ENCODE measurements around the gene FMNL2.
A peak's percentile ranks its signal among the peaks of the same experiment; 100 is the strongest.
"Not testable (repeated sequence)": the region's sequence is repeated elsewhere in the genome, so short reads cannot be mapped to it uniquely, and the experiment has no call there.

Gene FMNL2

GRCh38 chr2:152509772-152510491 is 175.0 kb downstream of the FMNL2 start:
- Histone ChIP-seq H3K9me3 (ENCODE audit: control insufficient read depth in 2 of 2, low read length in 2 of 2) (no peaks in the 10 kb centered on the region), H3K4me3 (ENCODE audit: low read length in 2 of 2) (no peak overlapping the region), H3K4me1 (ENCODE audit: control insufficient read depth, insufficient read depth, low read length) (no peaks in the 10 kb centered on the region), H3K27ac (ENCODE audit: low read length) (no peak overlapping the region), H3K36me3 (ENCODE audit: control insufficient read depth in 2 of 2, insufficient read depth in 2 of 2, low read length in 2 of 2) (no peaks in the 10 kb centered on the region), H3K9ac (ENCODE audit: low read length in 2 of 2) (no peak overlapping the region), H3K27me3 (ENCODE audit: control insufficient read depth in 1 of 2, insufficient read depth in 2 of 2, low read length in 2 of 2) (no peaks in the 10 kb centered on the region)

GRCh38 chr2:152510621-152511020 is 175.6 kb downstream of the FMNL2 start:
- Histone ChIP-seq H3K4me1 (ENCODE audit: control insufficient read depth, insufficient read depth, low read length) (no peaks in the 10 kb centered on the region), H3K4me3 (ENCODE audit: low read length in 2 of 2) (no peak overlapping the region), H3K9ac (ENCODE audit: low read length in 2 of 2) (no peak overlapping the region), H3K9me3 (ENCODE audit: control insufficient read depth in 2 of 2, low read length in 2 of 2) (no peaks in the 10 kb centered on the region), H3K27ac (ENCODE audit: low read length) (no peak overlapping the region), H3K36me3 (ENCODE audit: control insufficient read depth in 2 of 2, insufficient read depth in 2 of 2, low read length in 2 of 2) (no peaks in the 10 kb centered on the region), H3K27me3 (ENCODE audit: control insufficient read depth in 1 of 2, insufficient read depth in 2 of 2, low read length in 2 of 2) (no peaks in the 10 kb centered on the region)

DNA sequence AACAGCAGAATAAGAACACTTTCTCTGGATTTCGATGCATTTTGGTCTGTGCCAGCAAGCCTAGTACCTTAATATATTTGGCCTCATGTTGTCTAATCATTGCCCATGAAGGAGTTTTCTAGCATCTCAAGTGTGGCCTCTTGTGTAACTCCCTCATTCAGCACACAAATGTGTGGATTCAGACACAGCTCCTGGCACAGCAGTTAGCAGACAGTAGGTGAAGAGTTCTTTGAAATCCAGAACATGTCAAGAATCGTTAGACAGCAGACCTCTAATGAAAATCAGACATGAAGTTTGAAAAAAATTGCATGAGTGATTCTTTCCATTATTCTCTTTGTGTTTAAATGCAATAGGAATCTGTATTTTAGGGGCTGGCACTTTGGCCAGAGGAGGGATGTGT is 177.0 kb downstream of the FMNL2 start:
- Histone ChIP-seq H3K4me1 (ENCODE audit: control insufficient read depth, insufficient read depth, low read length) (no peaks in the 10 kb centered on the region), H3K9ac (ENCODE audit: low read length in 2 of 2) (no peak overlapping the region), H3K9me3 (ENCODE audit: control insufficient read depth in 2 of 2, low read length in 2 of 2) (no peaks in the 10 kb centered on the region), H3K27ac (ENCODE audit: low read length) (no peak overlapping the region), H3K4me3 (ENCODE audit: low read length in 2 of 2) (no peak overlapping the region), H3K36me3 (ENCODE audit: control insufficient read depth in 2 of 2, insufficient read depth in 2 of 2, low read length in 2 of 2) (no peaks in the 10 kb centered on the region), H3K27me3 (ENCODE audit: control insufficient read depth in 1 of 2, insufficient read depth in 2 of 2, low read length in 2 of 2) (no peaks in the 10 kb centered on the region)

- no peaks in the 10 kb centered on the region for H3K4me1 ChIP-seq (ENCODE audit: control insufficient read depth, insufficient read depth, low read length)
- H3K36me3 ChIP-seq (ENCODE audit: control insufficient read depth in 2 of 2, insufficient read depth in 2 of 2, low read length in 2 of 2) = no peaks in the 10 kb centered on the region
- no peak overlapping the region for H3K9ac ChIP-seq (ENCODE audit: low read length in 2 of 2)
- H3K27ac ChIP-seq (ENCODE audit: low read length) = no peak overlapping the region
- H3K9me3 ChIP-seq (ENCODE audit: control insufficient read depth in 2 of 2, low read length in 2 of 2) = no peaks in the 10 kb centered on the region
- no peak overlapping the region for H3K4me3 ChIP-seq (ENCODE audit: low read length in 2 of 2)
- H3K27me3 ChIP-seq (ENCODE audit: control insufficient read depth in 1 of 2, insufficient read depth in 2 of 2, low read length in 2 of 2) = no peaks in the 10 kb centered on the region
Measured at GRCh38 chr2:152513029-152513428, 178.1 kb downstream of the FMNL2 start.

DNA sequence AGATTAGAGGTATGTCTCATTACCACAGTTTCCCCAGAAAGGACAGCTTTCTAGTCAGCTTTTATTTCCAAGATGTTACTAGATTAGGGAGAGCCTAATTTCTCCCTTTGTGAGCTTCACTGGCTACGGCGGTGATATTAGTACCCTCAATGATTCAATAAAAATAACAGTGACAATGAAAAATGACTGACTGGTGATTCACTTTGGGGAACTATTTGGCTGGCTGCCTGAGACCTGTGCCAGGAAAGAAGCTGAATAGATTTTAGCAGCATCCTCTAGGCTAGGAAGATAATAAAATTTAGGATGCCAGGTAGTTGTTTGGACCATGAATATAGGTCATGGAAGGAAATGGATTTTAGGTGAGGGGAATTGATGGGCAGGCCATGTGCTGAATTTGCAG is 178.7 kb downstream of the FMNL2 start:
- no peak overlapping the region for H3K27ac ChIP-seq (ENCODE audit: low read length)
- H3K36me3 ChIP-seq (ENCODE audit: control insufficient read depth in 2 of 2, insufficient read depth in 2 of 2, low read length in 2 of 2) = no peaks in the 10 kb centered on the region

DNA sequence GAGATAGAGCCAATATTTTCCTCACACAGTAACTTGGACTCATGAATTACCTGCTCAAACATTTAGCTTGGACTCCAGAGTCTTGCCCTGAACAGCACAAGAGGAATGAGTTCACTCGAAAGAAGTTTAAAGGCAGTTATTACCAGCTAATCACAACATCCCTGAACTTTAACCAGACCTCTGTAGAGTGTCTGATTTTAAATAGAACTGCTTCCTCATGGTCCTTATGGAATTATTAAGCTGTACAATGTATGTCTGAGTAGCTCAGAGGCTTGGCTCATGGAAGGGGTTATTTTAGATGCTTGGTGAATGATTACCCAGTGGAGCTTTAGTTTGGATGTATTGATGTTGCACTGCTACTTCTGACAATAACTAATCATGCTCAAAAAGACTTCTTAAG is 183.1 kb downstream of the FMNL2 start:
- no peak overlapping the region for H3K4me3 ChIP-seq (ENCODE audit: low read length in 2 of 2)
- H3K4me1 ChIP-seq (ENCODE audit: control insufficient read depth, insufficient read depth, low read length) = no peaks in the 10 kb centered on the region
- no peaks in the 10 kb centered on the region for H3K9me3 ChIP-seq (ENCODE audit: control insufficient read depth in 2 of 2, low read length in 2 of 2)
- H3K27me3 ChIP-seq (ENCODE audit: control insufficient read depth in 1 of 2, insufficient read depth in 2 of 2, low read length in 2 of 2) = no peaks in the 10 kb centered on the region
- no peaks in the 10 kb centered on the region for H3K36me3 ChIP-seq (ENCODE audit: control insufficient read depth in 2 of 2, insufficient read depth in 2 of 2, low read length in 2 of 2)
- no peak overlapping the region for H3K9ac ChIP-seq (ENCODE audit: low read length in 2 of 2)
- no peak overlapping the region for H3K27ac ChIP-seq (ENCODE audit: low read length)

More for the DNA sequence above, 178.7 kb downstream of the FMNL2 start:
- H3K9me3 ChIP-seq (ENCODE audit: control insufficient read depth in 2 of 2, low read length in 2 of 2) = no peaks in the 10 kb centered on the region
- no peak overlapping the region for H3K4me3 ChIP-seq (ENCODE audit: low read length in 2 of 2)
- no peaks in the 10 kb centered on the region for H3K4me1 ChIP-seq (ENCODE audit: control insufficient read depth, insufficient read depth, low read length)
- H3K27me3 ChIP-seq (ENCODE audit: control insufficient read depth in 1 of 2, insufficient read depth in 2 of 2, low read length in 2 of 2) = no peaks in the 10 kb centered on the region
- no peak overlapping the region for H3K9ac ChIP-seq (ENCODE audit: low read length in 2 of 2)

- Histone ChIP-seq H3K36me3 (ENCODE audit: control insufficient read depth in 2 of 2, insufficient read depth in 2 of 2, low read length in 2 of 2) (no peaks in the 10 kb centered on the region), H3K4me3 (ENCODE audit: low read length in 2 of 2) (peak overlapping the region; percentile 58 to 65), H3K9ac (ENCODE audit: low read length in 2 of 2) (peak overlapping the region; percentile 3 to 29), H3K9me3 (ENCODE audit: control insufficient read depth in 2 of 2, low read length in 2 of 2) (no peaks in the 10 kb centered on the region), H3K27ac (ENCODE audit: low read length) (no peak overlapping the region), H3K27me3 (ENCODE audit: control insufficient read depth in 1 of 2, insufficient read depth in 2 of 2, low read length in 2 of 2) (no peaks in the 10 kb centered on the region), H3K4me1 (ENCODE audit: control insufficient read depth, insufficient read depth, low read length) (no peaks in the 10 kb centered on the region)
Measured at GRCh38 chr2:152518641-152519580, 183.9 kb downstream of the FMNL2 start.

DNA sequence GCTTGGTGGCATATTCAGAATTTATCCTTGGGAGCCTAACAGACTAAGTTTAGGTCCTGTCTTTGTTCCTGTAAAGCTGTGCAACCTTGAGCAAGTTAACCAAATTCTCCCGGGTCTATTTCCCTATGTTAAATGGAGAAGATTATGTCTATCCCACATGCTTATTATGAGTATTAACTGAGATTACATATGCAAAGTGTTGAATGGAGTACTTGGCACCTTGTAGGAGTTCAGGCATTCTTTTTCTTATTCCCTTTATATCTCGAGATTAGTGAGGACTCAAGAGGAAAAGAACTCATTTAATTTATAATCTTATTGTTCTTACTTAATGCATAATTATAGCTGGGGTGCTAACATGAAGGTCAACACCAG is 184.6 kb downstream of the FMNL2 start:
- peak overlapping the region; percentile 58 to 65 for H3K4me3 ChIP-seq (ENCODE audit: low read length in 2 of 2)

DNA sequence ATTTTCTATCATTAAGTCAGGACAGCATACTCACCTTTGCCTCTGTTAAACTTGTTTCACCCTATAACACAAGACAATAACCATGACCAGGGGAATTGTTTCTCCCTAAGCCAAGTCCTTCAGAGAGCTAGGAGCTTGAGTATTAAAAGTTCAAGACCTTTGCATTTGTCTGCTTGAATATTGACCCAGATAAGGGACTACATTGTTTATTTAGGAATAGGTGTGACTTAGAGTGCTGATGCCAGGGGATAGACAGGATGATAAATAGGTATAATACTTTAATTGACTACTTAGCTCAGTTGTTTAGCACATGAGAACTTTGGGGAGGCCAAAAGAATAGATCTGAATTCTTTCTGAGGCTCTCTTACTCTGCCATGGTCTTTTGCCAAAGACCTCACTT is 185.8 kb downstream of the FMNL2 start:
- no peak overlapping the region for H3K9ac ChIP-seq (ENCODE audit: low read length in 2 of 2)
- no peak overlapping the region for H3K4me3 ChIP-seq (ENCODE audit: low read length in 2 of 2)
- H3K9me3 ChIP-seq (ENCODE audit: control insufficient read depth in 2 of 2, low read length in 2 of 2) = no peaks in the 10 kb centered on the region
- H3K27me3 ChIP-seq (ENCODE audit: control insufficient read depth in 1 of 2, insufficient read depth in 2 of 2, low read length in 2 of 2) = no peaks in the 10 kb centered on the region
- H3K4me1 ChIP-seq (ENCODE audit: control insufficient read depth, insufficient read depth, low read length) = no peaks in the 10 kb centered on the region
- H3K36me3 ChIP-seq (ENCODE audit: control insufficient read depth in 2 of 2, insufficient read depth in 2 of 2, low read length in 2 of 2) = no peaks in the 10 kb centered on the region
- no peak overlapping the region for H3K27ac ChIP-seq (ENCODE audit: low read length)

More for the DNA sequence above, 184.6 kb downstream of the FMNL2 start:
- no peaks in the 10 kb centered on the region for H3K9me3 ChIP-seq (ENCODE audit: control insufficient read depth in 2 of 2, low read length in 2 of 2)
- no peaks in the 10 kb centered on the region for H3K36me3 ChIP-seq (ENCODE audit: control insufficient read depth in 2 of 2, insufficient read depth in 2 of 2, low read length in 2 of 2)
- no peak overlapping the region for H3K27ac ChIP-seq (ENCODE audit: low read length)
- no peaks in the 10 kb centered on the region for H3K27me3 ChIP-seq (ENCODE audit: control insufficient read depth in 1 of 2, insufficient read depth in 2 of 2, low read length in 2 of 2)
- H3K9ac ChIP-seq (ENCODE audit: low read length in 2 of 2) = no peak overlapping the region
- H3K4me1 ChIP-seq (ENCODE audit: control insufficient read depth, insufficient read depth, low read length) = no peaks in the 10 kb centered on the region

DNA sequence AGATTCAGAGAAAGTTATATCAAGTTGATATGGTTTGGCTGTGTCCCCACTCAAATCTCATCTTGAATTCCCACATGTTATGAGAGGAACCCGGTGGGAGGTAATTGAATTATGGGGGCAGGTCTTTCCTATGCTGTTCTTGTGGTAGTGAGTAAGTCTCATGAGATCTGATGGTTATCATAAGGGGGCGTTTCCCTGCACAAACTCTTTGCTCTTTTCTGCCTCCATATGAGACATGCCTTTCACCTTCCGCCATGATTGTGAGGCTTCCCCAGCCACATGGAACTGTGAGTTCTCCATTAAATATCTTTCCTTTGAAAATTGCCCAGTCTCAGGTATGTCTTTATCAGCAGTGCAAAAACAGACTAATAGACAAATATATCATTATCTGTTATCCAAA is 187.5 kb downstream of the FMNL2 start:
- not testable (repeated sequence) for H3K27ac ChIP-seq (ENCODE audit: low read length); H3K4me1 ChIP-seq (ENCODE audit: control insufficient read depth, insufficient read depth, low read length); H3K27me3 ChIP-seq (ENCODE audit: control insufficient read depth in 1 of 2, insufficient read depth in 2 of 2, low read length in 2 of 2); H3K9me3 ChIP-seq (ENCODE audit: control insufficient read depth in 2 of 2, low read length in 2 of 2); H3K36me3 ChIP-seq (ENCODE audit: control insufficient read depth in 2 of 2, insufficient read depth in 2 of 2, low read length in 2 of 2); H3K9ac ChIP-seq (ENCODE audit: low read length in 2 of 2); H3K4me3 ChIP-seq (ENCODE audit: low read length in 2 of 2)

GRCh38 chr2:152523091-152523490 is 188.1 kb downstream of the FMNL2 start:
- H3K36me3 ChIP-seq (ENCODE audit: control insufficient read depth in 2 of 2, insufficient read depth in 2 of 2, low read length in 2 of 2) = no peaks in the 10 kb centered on the region
- H3K9ac ChIP-seq (ENCODE audit: low read length in 2 of 2) = no peak overlapping the region
- H3K27me3 ChIP-seq (ENCODE audit: control insufficient read depth in 1 of 2, insufficient read depth in 2 of 2, low read length in 2 of 2) = no peaks in the 10 kb centered on the region
- H3K4me1 ChIP-seq (ENCODE audit: control insufficient read depth, insufficient read depth, low read length) = no peaks in the 10 kb centered on the region
- no peak overlapping the region for H3K4me3 ChIP-seq (ENCODE audit: low read length in 2 of 2)
- no peak overlapping the region for H3K27ac ChIP-seq (ENCODE audit: low read length)
- H3K9me3 ChIP-seq (ENCODE audit: control insufficient read depth in 2 of 2, low read length in 2 of 2) = no peaks in the 10 kb centered on the region

Measured in stomach smooth muscle (tissue), 2 donors.